Omental fat pad (tissue), 4 donors: Measurements from ENCODE around the gene MACROD2. TPM values are rescaled to one million over a fixed set of nuclear protein-coding genes. Genes with fewer than 3 reads are reported as not detected.

ENCODE experiments used
- ATAC-seq: fragments of 150-250 bp; one replicate; pipeline ENCODE4 v1.9.1; 2016; ENCODE audit warnings: mild to moderate bottlenecking, moderate library complexity; ENCODE audit not compliant: low FRiP score
- DNase-seq: peaks from one replicate; pipeline ENCODE4 v3.0.0-alpha.2; 2019; ENCODE audit warnings: low spot score
- total RNA-seq, 4 donors: library from RNA; depleted of rRNA; stranded (reverse); fragments of >200 nt; gene quantifications; one replicate each; pipeline ENCODE4 v1.1.0, GENCODE V29; 2016
- TF ChIP-seq, protein P1 (sequence below), 3 donors: fragments of 450-650 bp; IDR thresholded peaks; one replicate each; pipeline ENCODE4 v1.5.1; 2016 to 2017; ENCODE audit warnings: antibody characterized with exemption in 3 of 3, mild to moderate bottlenecking in 3 of 3, moderate library complexity in 2 of 3

Gene MACROD2
- total RNA-seq, 4 donors from 2014 or later = 6.8 to 54.1 (median 7.4) TPM

DNA sequence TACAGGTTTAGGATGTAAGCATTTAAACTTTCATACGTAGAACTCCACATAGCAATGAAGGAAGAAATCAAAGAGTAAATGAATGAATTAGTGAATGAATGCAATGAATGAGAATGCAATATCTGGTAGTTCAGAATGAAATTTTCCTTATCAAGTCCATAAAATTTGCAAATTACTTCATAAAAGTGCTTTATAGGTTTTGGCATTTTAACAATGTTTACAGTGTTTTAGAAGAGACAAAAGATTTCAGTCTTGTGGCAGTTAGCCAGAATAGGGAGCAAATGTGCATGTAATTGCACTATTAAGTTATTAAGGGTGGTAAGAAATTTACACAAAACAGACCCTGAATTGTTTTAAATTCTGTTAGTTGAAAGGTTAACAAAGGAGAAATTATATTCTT, 1081.5 kb downstream of the MACROD2 start:
- TF ChIP-seq, protein P1, sequence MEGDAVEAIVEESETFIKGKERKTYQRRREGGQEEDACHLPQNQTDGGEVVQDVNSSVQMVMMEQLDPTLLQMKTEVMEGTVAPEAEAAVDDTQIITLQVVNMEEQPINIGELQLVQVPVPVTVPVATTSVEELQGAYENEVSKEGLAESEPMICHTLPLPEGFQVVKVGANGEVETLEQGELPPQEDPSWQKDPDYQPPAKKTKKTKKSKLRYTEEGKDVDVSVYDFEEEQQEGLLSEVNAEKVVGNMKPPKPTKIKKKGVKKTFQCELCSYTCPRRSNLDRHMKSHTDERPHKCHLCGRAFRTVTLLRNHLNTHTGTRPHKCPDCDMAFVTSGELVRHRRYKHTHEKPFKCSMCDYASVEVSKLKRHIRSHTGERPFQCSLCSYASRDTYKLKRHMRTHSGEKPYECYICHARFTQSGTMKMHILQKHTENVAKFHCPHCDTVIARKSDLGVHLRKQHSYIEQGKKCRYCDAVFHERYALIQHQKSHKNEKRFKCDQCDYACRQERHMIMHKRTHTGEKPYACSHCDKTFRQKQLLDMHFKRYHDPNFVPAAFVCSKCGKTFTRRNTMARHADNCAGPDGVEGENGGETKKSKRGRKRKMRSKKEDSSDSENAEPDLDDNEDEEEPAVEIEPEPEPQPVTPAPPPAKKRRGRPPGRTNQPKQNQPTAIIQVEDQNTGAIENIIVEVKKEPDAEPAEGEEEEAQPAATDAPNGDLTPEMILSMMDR (IDR thresholded peaks at IDR 0.05) = no peak
- ATAC-seq (no peak), DNase-seq (no peak)

DNA sequence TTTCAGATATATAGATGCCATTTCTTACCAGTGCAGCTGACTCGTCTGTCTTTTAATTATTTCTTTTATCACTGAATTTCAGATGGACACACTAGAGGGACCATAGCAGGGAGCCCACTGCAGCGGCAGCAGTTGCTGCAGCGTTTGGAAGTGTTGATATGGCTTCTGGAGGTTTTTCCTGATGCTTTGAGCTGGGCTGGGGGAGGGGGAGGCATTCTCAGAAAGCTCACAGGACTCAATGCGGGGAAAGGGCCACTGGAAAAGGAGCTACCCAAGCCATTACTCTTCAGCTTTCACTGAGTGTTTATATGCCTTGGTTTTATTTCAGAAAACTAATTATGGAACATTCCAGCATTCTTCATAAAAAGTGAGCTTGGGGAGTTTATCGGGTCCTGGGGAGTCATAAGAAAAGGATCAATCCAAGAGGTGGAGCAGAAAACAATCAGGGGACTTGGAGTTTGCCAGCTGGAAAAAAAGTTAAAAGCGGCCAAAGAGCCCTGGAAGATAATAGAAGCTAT, 1082.5 kb downstream of the MACROD2 start:
- ATAC-seq (no peak), DNase-seq (no peak)
- TF ChIP-seq, protein P1 (IDR thresholded peaks at IDR 0.05) = no peak

DNA sequence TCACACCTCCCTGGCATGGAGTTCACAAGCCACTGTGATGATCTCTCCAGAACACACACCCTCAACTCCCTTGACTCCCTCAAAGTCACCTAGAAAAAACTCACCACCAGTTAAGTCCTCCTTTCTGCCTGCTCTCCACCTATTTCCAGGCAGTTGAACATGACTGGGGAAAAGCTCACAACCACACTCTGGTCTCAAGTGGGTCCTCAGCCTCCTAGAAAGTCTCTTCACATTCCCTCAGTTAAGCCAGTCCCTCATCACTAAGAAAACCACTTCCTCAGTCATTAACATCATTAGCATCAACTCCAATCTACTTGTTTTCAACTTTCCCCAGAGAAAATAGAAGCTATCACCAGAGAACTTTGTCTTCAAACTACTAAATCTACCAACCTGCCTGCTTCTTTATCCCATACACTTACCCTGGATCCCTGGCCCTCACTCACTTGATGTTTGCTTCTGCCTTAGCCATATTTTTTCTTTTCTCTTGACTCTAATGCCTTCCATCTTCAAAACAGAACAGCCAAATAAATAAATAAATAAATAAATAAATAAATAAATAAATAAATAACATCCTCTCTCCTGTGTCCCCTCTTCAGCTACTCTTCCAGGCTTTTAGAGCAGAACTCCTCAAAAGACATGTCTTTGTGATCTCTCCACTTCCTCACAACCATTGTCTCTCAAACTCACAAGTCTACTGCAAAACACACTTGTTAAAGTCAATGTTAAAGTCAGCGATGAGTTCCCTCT, 1084.5 kb downstream of the MACROD2 start:
- DNase-seq (no peak), ATAC-seq (no peak)
- TF ChIP-seq, protein P1 (IDR thresholded peaks at IDR 0.05) = no peak

DNA sequence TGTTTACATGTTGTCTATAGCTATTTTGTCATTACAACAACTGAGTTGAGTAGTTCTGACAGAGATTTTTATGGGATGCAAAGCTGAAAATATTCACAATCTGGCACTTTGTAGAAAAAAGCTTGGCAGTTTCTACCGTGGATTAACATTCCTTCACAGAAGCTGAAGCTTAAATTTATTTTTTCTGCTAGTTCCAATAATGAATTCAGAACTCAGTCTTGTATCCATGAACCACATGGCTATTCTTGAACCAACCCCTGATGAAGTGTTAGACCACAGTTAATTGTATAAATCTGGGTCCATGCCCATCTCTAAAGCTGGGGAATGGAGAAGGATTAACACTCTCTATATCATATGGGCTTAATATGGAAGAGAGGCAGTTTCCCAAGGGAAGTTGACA, 1085.9 kb downstream of the MACROD2 start:
- ATAC-seq (no peak), DNase-seq (no peak)
- TF ChIP-seq, protein P1 (IDR thresholded peaks at IDR 0.05) = no peak

DNA sequence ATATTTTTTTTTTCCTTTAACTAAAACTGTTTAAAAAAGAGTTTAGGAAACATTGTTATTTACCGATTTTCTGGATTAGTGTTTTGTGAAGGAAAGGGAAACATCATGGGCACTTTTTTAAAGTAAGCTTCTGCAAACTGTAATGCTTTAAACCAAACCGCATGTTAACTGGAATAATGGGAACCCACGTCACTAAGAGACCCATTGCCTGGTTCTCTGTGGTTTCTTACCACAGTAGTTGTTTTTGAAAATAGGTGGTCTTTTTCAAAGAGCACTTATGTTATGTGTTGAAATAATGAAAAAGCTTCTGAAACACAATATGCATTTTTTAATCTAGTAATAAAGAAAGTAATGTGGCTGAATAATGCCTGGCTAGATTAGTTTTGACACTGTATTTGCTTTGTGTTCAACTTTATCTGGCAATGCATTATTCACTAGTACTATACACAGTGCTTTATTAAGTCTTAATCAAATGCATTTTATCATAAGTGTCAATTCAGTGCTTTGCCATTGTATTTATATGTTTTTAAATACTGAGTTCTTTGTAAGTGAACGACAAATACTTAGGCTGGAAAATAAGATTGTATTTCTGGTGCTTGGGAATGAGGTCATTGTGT, 1096.2 kb downstream of the MACROD2 start:
- TF ChIP-seq, protein P1 (IDR thresholded peaks at IDR 0.05) = no peak
- no peak for ATAC-seq

DNA sequence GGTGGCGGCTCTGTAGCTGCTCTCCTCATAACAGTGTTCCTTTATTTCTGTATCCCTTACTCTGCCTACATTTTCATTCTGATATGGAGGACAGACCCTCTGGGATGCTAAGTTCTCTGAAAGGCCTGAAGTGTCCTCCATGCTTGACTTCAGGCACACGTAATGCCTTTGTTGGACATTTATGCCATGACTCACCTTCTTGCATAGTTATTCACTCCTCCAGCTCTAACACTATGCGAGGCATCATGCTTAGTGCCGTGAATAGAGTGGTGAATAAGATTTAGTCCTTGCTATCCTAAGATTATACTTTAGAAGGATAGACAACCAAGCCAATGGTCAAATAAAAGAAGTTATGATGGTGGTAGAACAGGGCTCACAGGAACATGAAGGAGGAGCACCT, 1103.0 kb downstream of the MACROD2 start:
- DNase-seq (no peak), ATAC-seq (no peak)

More for the DNA sequence above, 1096.2 kb downstream of the MACROD2 start:
- DNase-seq = no peak

More for the DNA sequence above, 1103.0 kb downstream of the MACROD2 start:
- TF ChIP-seq, protein P1 (IDR thresholded peaks at IDR 0.05) = no peak
